GM21526 (cell line): ENCODE measurements around the gene TAF4.

ENCODE experiments used
- ATAC-seq: cut with Tn5 transposase; IDR thresholded peaks from one replicate; pipeline ENCODE4 v1.9.1; 2021; ENCODE audit warnings: moderate library complexity; ENCODE audit not compliant: unreplicated experiment, low FRiP score

The TAF4 gene

DNA sequence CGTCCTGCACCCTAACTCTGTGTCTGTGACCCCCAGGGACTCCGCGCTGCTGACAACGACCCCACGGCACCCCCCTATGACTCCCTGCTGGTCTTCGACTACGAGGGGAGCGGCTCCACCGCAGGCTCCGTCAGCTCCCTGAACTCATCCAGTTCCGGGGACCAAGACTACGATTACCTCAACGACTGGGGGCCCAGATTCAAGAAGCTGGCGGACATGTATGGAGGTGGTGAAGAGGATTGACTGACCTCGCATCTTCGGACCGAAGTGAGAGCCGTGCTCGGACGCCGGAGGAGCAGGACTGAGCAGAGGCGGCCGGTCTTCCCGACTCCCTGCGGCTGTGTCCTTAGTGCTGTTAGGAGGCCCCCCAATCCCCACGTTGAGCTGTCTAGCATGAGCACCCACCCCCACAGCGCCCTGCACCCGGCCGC lies 129.0 kb downstream of the TAF4 start:
- no peak for ATAC-seq

DNA sequence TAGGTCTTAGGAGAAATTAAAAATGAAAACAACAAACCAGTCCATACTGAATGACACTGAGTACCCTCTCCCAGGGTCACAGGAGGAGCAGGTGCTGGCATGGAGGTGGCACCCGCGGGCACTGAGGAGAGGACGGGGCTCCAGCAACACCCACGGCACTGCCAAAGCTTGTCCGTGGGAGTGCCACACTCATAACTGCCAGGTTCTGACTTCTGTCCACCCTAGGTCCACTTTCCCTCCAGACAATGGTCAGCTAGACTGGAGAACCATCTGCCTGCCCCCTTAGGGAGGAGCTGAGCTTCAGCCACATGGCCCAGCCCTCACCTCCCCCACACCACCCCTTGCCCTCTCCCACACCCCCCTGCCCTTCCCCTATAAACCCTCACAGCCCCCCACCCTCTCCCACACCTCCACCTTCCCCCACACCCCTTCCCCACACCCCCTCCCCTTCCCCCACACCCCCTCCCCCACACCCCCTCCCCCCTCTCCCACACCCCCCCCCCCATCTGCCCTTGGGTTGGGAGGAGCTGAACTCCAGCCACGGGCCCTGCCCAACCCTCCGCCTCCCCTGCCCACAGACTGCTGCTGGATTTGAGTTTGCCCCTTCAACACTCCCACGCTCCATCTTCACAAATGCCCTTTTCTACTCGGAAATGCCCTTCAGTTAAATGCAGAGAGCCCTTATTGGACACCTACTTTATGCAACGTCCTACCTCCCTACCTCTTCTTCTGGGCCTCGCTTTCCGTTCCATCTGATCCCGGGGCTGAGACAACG lies 129.6 kb downstream of the TAF4 start:
- no peak for ATAC-seq

DNA sequence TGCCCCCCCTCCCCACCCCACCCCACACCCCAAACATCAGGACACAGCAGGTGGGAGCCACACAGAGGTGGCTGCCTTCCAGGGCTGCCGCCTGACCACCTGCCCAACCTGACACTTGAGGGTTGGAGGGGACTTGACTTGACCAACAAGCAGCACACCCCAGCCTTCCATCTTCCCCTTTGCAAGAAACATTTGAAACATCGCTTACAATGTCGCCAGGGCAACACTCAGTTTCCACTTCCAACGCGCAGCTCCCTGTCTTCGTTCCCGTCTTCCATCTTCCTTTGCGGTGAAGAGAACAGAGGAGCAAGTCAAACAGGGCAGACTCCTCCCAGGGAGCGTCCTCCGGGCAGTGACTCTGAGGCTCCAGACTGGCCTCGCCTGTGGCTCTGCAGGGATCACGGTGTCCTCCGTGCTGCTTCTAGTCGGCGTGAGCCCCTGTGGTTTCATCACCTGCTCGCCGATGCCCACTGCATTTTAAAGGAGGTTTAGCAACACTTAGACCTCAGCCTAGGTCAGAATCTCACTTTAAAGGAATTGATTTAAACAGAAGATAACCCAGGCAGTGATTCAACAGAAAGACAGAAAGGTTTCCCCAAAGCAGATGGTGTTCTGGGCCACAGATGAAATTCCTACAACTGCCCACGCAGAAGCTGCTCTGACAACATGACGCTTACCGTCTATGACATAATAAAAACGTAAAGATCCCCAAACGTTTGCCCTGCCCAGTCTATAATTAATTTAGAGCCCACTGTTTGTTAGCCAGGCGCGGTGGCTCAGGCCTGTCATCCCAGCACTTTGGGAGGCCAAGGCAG lies 130.8 kb downstream of the TAF4 start:
- ATAC-seq = no peak

DNA sequence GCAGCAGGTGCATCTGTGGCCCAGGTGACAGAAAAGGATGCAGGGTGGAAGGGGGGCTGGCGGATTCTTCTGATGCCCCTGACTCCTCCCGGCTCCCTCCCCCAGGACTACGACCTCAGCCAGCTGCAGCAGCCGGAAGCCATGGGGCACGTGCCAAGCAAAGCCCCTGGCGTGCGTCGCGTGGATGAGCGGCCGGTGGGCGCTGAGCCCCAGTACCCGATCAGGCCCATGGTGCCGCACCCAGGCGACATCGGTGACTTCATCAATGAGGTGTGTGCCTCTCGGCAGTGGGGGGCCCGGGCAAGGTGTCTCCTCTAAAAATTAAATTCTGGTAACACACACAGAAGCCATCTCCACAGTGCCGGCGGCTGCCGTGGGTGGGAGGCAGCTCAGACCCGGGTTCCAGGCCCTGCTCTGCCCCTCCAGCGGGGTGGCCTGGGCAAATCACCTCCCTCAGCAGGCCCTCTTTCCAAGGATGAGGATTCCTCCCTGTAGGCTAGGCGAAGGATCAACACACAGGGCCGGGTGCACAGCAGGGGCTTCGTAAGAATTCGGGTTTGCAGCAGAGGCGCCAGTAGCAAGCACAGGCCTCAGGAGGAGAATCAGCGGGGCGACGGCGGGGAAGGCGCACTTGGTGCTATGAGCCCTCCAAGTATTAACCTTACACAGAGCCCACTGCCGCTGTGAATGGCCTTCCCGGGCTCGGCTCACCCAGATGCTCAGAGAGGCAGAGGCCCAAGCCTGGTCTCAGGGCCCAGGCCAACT lies 131.5 kb downstream of the TAF4 start:
- no peak for ATAC-seq

DNA sequence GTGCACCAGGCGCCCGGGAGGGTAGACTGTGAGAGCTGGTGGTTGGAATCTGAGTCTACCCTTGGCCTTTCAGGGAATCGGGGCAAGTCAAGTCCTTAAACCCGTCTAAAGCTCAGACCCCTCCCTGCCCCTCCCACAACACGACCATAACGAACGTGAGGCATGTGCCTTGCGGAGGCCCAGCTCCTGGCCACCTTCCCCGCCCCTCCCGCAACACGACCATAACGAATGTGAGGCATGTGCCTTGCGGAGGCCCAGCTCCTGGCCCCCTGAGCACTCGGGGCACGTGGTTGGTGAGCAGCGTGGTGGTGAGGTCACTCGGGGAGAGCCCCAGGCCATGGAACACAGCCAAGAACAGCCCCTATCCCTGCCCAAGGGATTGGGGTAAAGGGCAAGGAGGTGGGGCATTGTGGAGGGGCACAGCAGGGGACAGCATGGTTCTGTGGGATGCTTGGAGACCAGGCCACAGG lies 132.2 kb downstream of the TAF4 start:
- ATAC-seq = no peak

DNA sequence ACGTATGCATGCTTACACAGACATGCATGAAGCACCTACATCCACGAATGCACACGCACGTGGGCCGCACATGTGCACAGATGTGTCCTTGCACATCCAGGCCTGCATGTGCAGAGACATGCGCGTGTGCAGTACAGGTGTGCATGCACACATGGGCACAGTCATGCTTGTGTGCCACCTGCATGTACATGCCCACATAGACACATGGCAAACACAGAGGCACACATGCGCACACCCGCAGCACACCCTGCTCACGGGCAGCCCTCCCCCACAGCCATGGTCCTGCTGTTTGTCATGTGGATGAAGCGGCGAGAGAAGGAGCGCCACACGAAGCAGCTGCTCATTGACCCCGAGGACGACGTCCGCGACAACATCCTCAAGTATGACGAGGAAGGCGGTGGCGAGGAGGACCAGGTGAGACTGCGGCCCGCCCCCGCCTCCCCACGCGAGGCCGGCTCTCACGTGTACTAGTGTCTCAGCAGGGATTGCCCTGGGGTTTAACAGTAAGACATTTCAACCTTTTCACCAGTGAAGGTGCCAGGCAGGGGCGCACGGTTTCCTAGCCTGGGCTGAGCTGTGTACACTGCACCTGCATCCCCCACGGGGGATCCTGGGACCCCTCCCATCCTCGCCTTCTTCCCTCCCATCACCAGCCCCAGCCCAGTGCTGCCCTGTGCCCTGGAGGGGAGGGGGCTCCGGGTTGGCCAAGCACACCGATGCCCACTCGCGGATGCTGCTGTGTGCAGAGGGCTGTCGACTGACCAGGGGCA lies 132.8 kb downstream of the TAF4 start:
- no peak for ATAC-seq

DNA sequence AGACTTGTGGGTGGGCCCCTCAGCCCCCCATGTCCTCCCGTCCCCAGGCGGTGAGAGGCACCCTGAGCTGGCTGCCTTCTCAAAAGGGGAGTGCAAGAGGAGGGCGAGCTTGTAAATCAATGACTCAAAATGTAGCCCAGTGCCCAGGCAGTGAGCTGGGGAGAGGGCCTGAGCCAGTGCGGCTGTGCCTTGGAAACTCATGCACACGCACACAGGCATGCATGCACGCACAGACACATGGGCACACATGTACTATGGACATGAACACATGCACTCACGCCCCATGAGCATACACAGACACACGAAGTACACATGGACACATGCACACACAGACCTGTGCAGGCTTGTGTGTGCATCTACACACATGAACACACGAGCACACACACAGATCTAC lies 133.5 kb downstream of the TAF4 start:
- ATAC-seq = no peak

DNA sequence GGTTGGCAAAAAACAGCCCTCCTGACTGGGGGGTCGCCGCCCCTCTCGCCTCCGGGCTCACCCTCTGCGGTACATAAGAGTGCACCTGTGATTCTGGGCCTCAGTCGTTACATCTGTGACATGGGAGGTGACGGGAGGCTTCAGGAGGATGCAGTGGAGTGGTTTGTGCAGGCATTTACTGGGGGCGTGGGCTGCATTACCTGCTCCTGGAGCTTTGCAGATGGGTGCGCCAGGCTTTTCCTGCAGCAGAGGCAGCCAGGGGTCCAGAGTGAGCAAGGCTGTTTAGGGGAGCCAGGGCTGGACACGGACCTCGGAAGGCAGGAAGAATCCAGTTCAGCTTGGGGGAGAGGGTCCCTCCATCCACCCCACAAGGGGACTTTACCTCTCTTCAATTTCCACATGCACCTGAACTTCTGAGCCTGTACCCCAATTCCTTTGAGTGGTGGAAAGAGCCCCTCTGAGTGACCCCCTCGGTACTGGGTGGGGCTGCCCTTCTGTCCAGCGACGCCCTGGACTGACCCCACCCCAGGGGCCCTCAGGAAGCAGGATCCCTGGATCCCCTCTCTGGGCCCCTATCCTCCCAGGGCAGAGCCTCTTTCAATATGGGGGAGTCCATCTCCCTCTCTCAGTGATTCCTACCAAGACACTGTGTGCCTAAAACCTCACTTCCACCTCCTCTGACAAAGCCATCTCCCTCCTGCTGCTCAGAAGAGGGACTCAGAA lies 134.0 kb downstream of the TAF4 start:
- ATAC-seq = no peak

DNA sequence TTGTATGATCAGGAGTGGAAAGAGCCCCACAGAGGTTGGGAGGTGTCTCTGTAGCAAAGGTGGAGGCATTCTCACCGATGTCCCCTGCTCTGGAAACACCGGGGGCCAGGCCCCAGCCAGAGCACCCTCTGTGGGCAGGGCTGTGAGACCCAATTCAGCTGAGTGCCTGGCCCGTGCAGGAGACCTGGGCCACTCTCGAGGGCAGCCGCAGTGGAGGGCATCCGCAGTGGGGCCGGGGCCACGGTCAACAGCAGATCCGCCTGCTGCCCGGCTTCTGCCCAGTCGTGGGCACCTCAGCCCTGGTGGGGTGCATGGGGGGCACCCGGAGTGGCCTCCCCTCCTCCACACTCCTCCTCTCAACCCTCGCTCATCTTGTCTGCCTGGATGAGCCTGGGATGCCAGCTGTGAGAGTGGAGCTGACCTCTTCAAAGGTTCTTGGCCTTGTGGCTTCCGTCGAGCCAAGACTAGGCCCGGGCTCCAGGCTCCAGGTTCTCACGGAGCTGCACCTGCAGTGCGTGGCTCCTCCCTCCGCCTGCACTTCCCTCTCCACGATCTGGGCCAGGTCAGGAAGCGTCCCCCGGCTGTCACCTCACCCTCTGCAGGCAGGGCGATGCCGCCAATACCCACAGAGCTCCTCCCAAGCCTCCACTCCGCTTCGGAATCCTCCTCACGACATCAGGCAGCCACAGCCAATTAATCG lies 134.8 kb downstream of the TAF4 start:
- ATAC-seq = no peak

DNA sequence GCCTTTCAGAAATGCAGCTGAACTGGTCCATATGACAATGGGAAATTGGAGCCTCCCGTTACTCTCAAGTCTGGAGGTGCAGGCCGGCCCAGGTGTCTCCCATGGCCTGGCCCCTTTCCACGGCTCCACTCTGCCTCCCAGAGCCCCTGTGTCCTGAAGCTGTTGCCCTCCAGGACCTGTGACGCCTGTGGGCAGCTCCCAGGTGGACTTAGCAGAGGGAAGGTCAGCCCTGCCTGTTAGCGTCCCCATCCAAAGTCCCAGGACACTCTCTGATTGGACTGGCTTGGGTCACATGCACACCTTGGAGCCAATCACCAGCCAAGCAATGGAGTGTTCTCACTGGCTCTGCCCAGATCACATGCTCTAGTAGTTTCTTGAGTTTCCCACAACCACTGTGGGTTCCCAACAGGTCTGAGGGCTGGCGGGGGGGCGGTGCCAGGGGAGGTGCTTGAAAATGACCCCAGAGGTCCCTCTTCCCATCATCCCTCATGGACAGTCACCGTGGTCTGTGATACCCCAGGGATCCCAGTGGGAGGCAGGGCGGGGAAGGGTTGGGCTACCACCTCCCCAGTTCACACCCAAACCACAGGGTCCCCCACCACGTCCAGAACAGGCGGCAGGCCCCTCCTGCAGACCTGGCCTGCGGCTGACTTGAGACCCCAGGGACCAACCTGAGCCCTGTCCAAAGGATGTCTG lies 135.6 kb downstream of the TAF4 start:
- no peak for ATAC-seq

DNA sequence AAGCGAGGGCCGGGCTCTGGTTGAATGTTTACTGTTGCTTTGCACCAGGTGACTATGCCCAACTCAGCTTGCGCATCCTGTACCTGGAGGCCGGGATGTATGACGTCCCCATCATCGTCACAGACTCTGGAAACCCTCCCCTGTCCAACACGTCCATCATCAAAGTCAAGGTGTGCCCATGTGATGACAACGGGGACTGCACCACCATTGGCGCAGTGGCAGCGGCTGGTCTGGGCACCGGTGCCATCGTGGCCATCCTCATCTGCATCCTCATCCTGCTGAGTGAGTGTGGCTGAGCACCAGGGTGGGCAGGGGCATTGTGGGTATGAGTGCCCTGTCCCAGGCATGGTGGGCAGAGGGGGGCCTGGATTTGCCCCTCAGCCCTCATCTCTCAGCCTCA lies 136.1 kb downstream of the TAF4 start:
- ATAC-seq = no peak

DNA sequence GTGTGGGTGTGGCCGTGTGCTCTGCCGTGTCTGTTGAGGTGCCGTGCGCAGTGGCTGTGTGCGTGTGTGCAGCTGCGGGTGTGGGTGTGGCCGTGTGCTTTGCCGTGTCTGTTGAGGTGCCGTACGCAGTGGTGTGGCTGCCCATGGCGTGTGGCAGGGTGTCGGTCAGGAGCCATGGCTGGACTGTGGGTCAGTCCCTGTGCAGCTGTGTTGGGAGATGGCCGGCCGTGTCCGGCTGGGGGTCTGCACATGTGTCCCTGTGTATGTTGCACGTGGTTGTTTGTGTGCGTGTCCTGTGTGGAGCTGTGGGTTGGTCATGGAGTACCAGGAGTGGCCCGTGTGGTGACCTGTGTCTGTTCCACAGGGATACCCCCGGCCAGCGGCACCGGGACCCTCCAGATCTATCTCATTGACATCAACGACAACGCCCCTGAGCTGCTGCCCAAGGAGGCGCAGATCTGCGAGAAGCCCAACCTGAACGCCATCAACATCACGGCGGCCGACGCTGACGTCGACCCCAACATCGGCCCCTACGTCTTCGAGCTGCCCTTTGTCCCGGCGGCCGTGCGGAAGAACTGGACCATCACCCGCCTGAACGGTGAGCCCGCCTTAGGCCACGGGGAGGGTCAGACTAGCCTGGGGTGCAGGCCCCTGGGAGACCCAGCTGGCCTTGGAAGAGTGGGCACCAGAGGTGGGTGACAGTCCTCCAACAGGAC lies 137.7 kb downstream of the TAF4 start:
- no peak for ATAC-seq

DNA sequence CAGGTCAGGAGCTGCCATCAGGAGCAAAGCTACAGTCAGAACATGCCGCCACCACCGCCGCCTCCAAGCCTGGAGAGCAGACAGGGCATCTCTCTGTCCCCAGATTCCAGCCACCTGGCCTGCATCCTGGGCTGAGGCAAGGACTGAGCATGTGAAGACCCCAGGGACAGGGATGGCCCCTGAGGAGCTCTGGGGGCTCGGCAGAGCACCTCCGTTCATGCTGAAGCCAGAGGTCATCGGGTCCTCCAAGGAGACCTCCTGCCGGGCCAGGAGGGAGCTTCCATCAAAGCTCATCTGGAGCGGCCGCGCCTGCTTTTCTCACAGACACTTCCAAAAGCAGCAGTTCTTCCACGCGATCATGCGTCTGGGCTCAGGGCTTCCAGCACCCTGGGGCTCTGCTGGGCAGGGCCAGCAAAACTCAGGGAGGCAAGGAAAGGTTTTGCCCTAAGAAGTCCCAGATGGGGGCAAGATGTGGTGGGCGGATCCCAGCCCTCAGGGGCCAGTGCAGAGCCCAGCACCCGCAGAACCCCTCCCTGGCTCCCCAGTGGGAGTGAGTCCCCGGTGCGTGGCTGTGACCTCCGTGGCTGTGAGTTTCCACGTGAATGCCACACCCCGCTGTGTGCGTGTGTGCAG lies 138.4 kb downstream of the TAF4 start:
- no peak for ATAC-seq

DNA sequence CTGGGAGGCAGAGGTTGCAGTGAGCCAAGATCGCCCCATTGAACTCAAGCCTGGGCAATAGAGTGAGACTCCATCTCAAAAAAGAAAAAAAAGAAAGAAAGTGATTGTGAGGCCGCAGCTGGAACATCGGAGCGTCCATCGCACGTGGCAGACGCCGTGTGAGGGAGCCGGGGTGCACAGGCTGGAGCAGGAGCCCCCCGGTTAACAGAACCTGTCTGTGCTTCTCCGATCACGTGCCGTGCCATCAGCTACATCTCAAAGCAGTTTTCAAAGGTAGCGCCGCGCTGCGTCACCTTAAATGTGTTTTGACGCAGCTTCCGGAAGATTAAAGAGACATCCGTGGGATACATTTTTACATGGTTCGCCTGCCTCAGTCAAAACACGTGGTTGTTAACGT lies 138.9 kb downstream of the TAF4 start:
- no peak for ATAC-seq

DNA sequence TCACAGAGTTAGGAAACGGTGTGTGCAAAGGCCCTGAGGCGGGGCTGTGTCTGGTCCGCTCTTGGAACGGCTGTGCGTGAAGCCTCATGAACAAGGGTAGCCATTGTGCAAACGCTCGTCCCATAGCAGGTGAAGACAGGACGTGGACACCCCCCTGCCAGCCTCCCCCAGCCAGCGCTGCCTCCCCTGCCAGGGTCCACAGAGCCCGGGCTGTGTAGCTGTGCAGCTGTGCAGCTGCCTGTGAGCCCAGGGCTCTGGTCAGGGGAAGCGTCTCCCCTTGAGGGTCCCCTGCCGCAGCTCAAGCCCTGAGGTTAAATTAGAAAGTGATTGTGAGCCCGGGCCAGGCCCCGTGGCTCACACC lies 139.4 kb downstream of the TAF4 start:
- ATAC-seq = no peak

DNA sequence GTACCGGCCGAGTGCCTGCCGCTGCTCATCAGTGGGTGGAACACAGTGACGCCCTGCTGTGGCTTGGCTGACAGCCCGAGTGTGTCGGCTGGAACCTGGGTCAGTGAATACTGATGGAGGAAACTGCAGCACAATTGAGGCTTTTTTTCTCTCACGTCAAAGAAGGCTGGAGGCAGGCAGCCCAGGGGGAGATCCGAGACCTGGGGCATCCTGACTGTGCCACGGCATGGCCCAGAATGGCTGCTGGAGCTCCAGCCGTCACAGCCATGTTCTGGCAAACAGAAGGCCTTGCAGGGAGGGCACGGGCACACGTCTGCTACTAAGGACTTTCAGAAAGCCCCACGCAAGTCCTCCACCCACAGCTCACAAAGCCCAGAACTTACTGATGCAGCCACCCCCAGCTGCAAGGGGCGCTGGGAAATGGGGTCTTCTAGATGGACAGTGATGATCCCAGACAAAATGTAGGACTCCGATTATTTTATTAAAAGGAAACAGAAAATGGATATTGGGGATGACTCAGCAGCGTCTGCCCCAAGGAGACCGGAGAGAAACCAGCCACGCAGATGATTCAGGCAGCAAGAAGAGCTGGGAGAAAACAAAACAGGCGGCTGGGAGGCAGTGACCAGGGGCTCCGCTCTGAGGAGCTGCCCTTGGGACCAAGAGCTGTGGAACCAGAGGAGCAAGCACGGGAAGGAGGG lies 140.0 kb downstream of the TAF4 start:
- ATAC-seq = no peak
